Measurements from ENCODE around the gene CALML3.

CALML3 gene

DNA sequence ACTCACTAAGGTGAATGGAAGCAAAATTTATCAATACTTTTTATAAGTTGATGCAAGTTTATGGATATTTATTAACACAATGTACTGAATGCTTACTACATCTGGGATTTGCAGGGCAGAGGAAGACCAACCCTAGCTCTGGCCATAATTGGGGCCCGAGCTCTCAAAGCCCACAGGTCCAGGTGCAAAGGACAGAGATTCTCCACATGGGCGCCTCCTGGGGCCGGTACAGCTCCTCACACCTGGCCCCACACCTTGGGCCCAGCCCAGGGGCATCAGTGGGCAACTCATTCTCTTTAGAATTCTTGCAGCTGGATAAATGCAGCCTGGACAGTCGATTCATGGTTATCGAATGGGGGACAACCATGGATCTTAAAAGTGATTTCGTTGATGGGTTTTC is 47.1 kb downstream of the CALML3 start:
- no peaks in the 10 kb centered on the region for H3K9me3 Mint-ChIP-seq
- peaks cover 2% of the 10 kb centered on the region for H3K27me3 Mint-ChIP-seq
- H3K4me1 Mint-ChIP-seq, result no peaks in the 10 kb centered on the region
- H3K27ac Mint-ChIP-seq (ENCODE audit: low read depth), result no peak overlapping the region
- DNase-seq (ENCODE audit: low spot score in 2 of 2) (no peak), ATAC-seq (replicated peaks; ENCODE audit: extremely low read depth, poor library complexity, severe bottlenecking) (no peak)
- no peak overlapping the region for H3K4me3 Mint-ChIP-seq
- H3K36me3 Mint-ChIP-seq (ENCODE audit: insufficient read depth), result no peaks in the 10 kb centered on the region

DNA sequence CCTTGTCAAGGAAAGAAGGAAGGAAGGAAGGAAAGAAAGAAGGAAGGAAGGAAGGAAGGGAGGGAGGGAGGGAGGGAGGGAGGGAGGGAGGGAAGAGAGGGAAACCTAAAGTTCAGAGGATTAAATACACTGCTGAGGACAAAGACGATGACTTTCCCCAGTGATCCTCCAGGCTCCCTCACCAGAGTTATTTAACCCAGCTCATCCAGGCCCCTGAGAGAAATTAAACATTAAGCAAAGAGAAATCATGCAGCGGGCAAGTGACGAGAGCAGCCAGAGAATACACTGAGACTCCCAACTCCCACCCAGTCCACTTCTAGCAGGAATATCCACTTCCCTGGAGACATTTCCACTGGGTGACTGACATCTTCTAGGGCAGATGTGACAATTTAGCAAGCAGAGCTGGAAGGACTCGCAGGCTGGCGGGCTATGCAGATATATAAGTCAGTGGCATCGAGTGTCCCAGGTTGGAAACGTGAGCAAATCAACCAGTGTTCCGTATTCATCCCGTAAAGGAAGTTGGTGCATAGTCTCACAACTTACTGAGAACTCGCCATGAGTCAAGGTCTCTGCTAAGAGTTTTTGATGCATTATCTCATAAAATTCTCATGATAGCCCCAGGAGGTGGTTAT is 48.7 kb downstream of the CALML3 start:
- H3K36me3 Mint-ChIP-seq (ENCODE audit: insufficient read depth), result no peaks in the 10 kb centered on the region
- ATAC-seq (replicated peaks; ENCODE audit: extremely low read depth, poor library complexity, severe bottlenecking), result no peak
- no peaks in the 10 kb centered on the region for H3K27me3 Mint-ChIP-seq
- no peak for DNase-seq (ENCODE audit: low spot score in 2 of 2)
- H3K4me1 Mint-ChIP-seq, result no peaks in the 10 kb centered on the region
- no peak overlapping the region for H3K27ac Mint-ChIP-seq (ENCODE audit: low read depth)
- H3K4me3 Mint-ChIP-seq, result no peak overlapping the region
- no peaks in the 10 kb centered on the region for H3K9me3 Mint-ChIP-seq

GRCh38 chr10:5573968-5574641 is 49.3 kb downstream of the CALML3 start:
- Mint-ChIP-seq H3K27me3 (no peaks in the 10 kb centered on the region), H3K4me3 (no peak overlapping the region), H3K9me3 (no peaks in the 10 kb centered on the region), H3K4me1 (no peaks in the 10 kb centered on the region), H3K36me3 (ENCODE audit: insufficient read depth) (no peaks in the 10 kb centered on the region), H3K27ac (ENCODE audit: low read depth) (no peak overlapping the region)
- no peak for DNase-seq (ENCODE audit: low spot score in 2 of 2)
- ATAC-seq (replicated peaks; ENCODE audit: extremely low read depth, poor library complexity, severe bottlenecking), result no peak

- Mint-ChIP-seq H3K27me3 (no peaks in the 10 kb centered on the region), H3K4me3 (no peak overlapping the region), H3K36me3 (ENCODE audit: insufficient read depth) (no peaks in the 10 kb centered on the region), H3K27ac (ENCODE audit: low read depth) (no peak overlapping the region), H3K4me1 (no peaks in the 10 kb centered on the region), H3K9me3 (no peaks in the 10 kb centered on the region)
- ATAC-seq (replicated peaks; ENCODE audit: extremely low read depth, poor library complexity, severe bottlenecking) (no peak), DNase-seq (ENCODE audit: low spot score in 2 of 2) (no peak)
These were observed 49.9 kb downstream of the CALML3 start for GRCh38 chr10:5574642-5575131.

- Mint-ChIP-seq H3K4me1 (no peaks in the 10 kb centered on the region), H3K27ac (ENCODE audit: low read depth) (no peak overlapping the region), H3K36me3 (ENCODE audit: insufficient read depth) (no peaks in the 10 kb centered on the region), H3K27me3 (no peaks in the 10 kb centered on the region), H3K4me3 (no peak overlapping the region), H3K9me3 (no peaks in the 10 kb centered on the region)
- no peak for ATAC-seq (replicated peaks; ENCODE audit: extremely low read depth, poor library complexity, severe bottlenecking)
- no peak for DNase-seq (ENCODE audit: low spot score in 2 of 2)
These were observed 50.4 kb downstream of the CALML3 start for GRCh38 chr10:5575144-5575481.

DNA sequence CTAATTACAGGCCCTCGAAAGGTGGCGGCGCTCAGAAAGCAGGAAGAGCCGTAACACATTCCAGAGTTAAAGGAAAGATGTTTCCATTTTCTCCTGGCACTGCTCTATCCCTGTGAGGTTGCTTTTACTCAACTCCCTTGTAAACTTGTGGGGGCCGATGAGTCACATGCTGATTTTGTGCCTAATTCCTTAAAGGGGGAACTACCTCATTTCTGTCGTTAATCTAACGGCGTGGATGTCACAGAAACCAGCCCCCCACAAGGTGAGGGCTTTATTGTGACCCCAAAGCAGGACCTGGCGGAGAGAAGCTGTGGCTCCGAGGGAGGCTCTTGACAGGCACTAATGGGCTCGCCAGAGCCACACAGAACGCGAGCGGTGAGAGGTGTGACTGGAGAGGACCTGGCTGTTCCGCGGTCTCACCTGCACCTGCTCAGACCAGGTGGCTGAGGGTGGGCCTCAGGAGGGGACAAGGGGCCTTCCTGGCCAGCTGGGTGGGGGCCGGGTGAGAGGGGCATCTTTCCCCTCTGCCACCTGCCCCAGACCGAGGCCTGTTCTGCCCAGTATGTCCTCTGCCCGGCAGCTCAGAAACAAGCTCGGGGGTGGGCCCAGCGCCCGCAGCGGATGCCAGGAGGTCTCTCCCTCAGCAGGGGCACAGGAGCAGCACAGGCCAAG is 50.9 kb downstream of the CALML3 start:
- H3K27me3 Mint-ChIP-seq, result no peaks in the 10 kb centered on the region
- DNase-seq (ENCODE audit: low spot score in 2 of 2) (no peak), ATAC-seq (replicated peaks; ENCODE audit: extremely low read depth, poor library complexity, severe bottlenecking) (no peak)
- no peaks in the 10 kb centered on the region for H3K4me1 Mint-ChIP-seq
- no peaks in the 10 kb centered on the region for H3K36me3 Mint-ChIP-seq (ENCODE audit: insufficient read depth)
- no peaks in the 10 kb centered on the region for H3K9me3 Mint-ChIP-seq
- H3K27ac Mint-ChIP-seq (ENCODE audit: low read depth), result no peak overlapping the region
- no peak overlapping the region for H3K4me3 Mint-ChIP-seq

- no peak for ATAC-seq (replicated peaks; ENCODE audit: extremely low read depth, poor library complexity, severe bottlenecking)
- Mint-ChIP-seq H3K4me1 (no peaks in the 10 kb centered on the region), H3K36me3 (ENCODE audit: insufficient read depth) (no peaks in the 10 kb centered on the region), H3K9me3 (no peaks in the 10 kb centered on the region), H3K27me3 (peaks cover 4% of the 10 kb centered on the region), H3K27ac (ENCODE audit: low read depth) (no peak overlapping the region), H3K4me3 (no peak overlapping the region)
- DNase-seq (ENCODE audit: low spot score in 2 of 2), result no peak
These were observed 51.5 kb downstream of the CALML3 start for GRCh38 chr10:5576154-5576748.

All from central memory CD8-positive, alpha-beta T cell (primary cell).